Type B pancreatic cell (in vitro differentiated cells): ENCODE measurements around the gene SOD3. TPM values are rescaled to one million over a fixed set of nuclear protein-coding genes. Genes with fewer than 3 reads are reported as not detected.
A peak's percentile ranks its signal among the peaks of the same experiment; 100 is the strongest.

Experiments used
- DNase-seq: peaks from one replicate; pipeline ENCODE4 v3.0.0; 2021; ENCODE audit warnings: mixed read lengths; ENCODE audit not compliant: unreplicated experiment; ENCODE audit errors: extremely low spot score
- H3K27ac Mint-ChIP-seq: 2 replicates; pipeline ENCODE4 v1.8.0; 2021; ENCODE audit warnings: mild to moderate bottlenecking, mixed read lengths
- H3K27me3 Mint-ChIP-seq: 2 replicates; pipeline ENCODE4 v1.8.0; 2021; ENCODE audit warnings: mixed read lengths
- H3K36me3 Mint-ChIP-seq: 2 replicates; pipeline ENCODE4 v1.8.0; 2021; ENCODE audit warnings: mixed read lengths
- H3K4me1 Mint-ChIP-seq: one replicate; pipeline ENCODE4 v1.8.0; 2021; ENCODE audit warnings: mixed read lengths; ENCODE audit not compliant: unreplicated experiment
- H3K4me3 Mint-ChIP-seq: 2 replicates; pipeline ENCODE4 v1.8.0; 2021; ENCODE audit warnings: mild to moderate bottlenecking, mixed read lengths
- H3K9me3 Mint-ChIP-seq: 2 replicates; pipeline ENCODE4 v1.8.0; 2021; ENCODE audit warnings: mixed read lengths
- CTCF ChIP-seq: fragments of 200-600 bp; sonication (generic); conservative IDR thresholded peaks from 2 replicates; pipeline ENCODE4 v1.5.0; 2021; ENCODE audit warnings: antibody characterized with exemption, mild to moderate bottlenecking
- total RNA-seq: library from RNA; stranded (reverse); gene quantifications from 2 replicates; pipeline ENCODE4 v1.2.1, GENCODE V29; 2021; ENCODE audit warnings: low replicate concordance

Gene SOD3
- total RNA-seq, 1 donor from 2014 or later: 5.4 TPM

- H3K27ac Mint-ChIP-seq: no peak overlapping the region
- H3K9me3 Mint-ChIP-seq: peaks cover 7% of the 10 kb centered on the region
- H3K27me3 Mint-ChIP-seq: no peaks in the 10 kb centered on the region
- no peak for DNase-seq
- TF ChIP-seq CTCF: no peak
- H3K4me3 Mint-ChIP-seq: no peak overlapping the region
- H3K36me3 Mint-ChIP-seq: peaks cover 14% of the 10 kb centered on the region
- H3K4me1 Mint-ChIP-seq: peaks cover 33% of the 10 kb centered on the region
These were observed 42.0 kb downstream of the SOD3 start for GRCh38 chr4:24837336-24837735.

DNA sequence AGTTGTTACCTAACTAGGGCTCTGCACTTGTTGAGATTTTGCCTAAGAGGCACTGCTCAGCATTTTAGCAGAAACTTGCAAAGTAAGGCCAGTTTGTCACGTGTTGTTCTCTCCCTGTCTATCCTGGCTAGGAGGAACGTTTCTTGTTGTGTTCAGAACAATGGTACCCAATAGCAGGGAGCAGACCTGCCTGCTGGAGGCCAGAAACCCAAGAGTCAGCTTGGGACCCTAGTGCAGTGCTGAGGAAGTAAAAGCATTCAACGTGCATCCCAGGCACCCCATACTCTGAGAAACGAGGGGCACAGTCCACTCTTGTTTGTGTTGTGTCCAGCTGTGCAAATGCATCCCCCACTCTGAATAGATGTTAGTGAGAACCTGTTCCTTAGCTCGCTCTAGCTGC, 42.4 kb downstream of the SOD3 start:
- no peak overlapping the region for H3K27ac Mint-ChIP-seq
- H3K4me1 Mint-ChIP-seq: peaks cover 33% of the 10 kb centered on the region
- no peak for TF ChIP-seq CTCF
- no peak overlapping the region for H3K4me3 Mint-ChIP-seq
- no peak for DNase-seq
- H3K36me3 Mint-ChIP-seq: peaks cover 14% of the 10 kb centered on the region
- peaks cover 7% of the 10 kb centered on the region for H3K9me3 Mint-ChIP-seq
- no peaks in the 10 kb centered on the region for H3K27me3 Mint-ChIP-seq

GRCh38 chr4:24840362-24840761, 45.0 kb downstream of the SOD3 start:
- peaks cover 7% of the 10 kb centered on the region for H3K9me3 Mint-ChIP-seq
- peak overlapping the region; percentile 50 for H3K4me3 Mint-ChIP-seq
- H3K36me3 Mint-ChIP-seq: peaks cover 10% of the 10 kb centered on the region
- peak overlapping the region; percentile 90 for H3K27ac Mint-ChIP-seq
- no peak for TF ChIP-seq CTCF
- H3K4me1 Mint-ChIP-seq: peaks cover 33% of the 10 kb centered on the region
- no peak for DNase-seq
- no peaks in the 10 kb centered on the region for H3K27me3 Mint-ChIP-seq

- H3K9me3 Mint-ChIP-seq: peaks cover 7% of the 10 kb centered on the region
- peak overlapping the region; percentile 50 for H3K4me3 Mint-ChIP-seq
- no peak for DNase-seq
- no peaks in the 10 kb centered on the region for H3K27me3 Mint-ChIP-seq
- H3K27ac Mint-ChIP-seq: peak overlapping the region; percentile 90
- no peak for TF ChIP-seq CTCF
- peaks cover 10% of the 10 kb centered on the region for H3K36me3 Mint-ChIP-seq
- H3K4me1 Mint-ChIP-seq: peaks cover 33% of the 10 kb centered on the region
These were observed 45.6 kb downstream of the SOD3 start for GRCh38 chr4:24840826-24841543.

GRCh38 chr4:24842356-24842755, 47.0 kb downstream of the SOD3 start:
- no peak overlapping the region for H3K4me3 Mint-ChIP-seq
- H3K4me1 Mint-ChIP-seq: peaks cover 23% of the 10 kb centered on the region
- DNase-seq: no peak
- peaks cover 10% of the 10 kb centered on the region for H3K36me3 Mint-ChIP-seq
- no peaks in the 10 kb centered on the region for H3K27me3 Mint-ChIP-seq
- H3K9me3 Mint-ChIP-seq: peaks cover 7% of the 10 kb centered on the region
- TF ChIP-seq CTCF: no peak
- no peak overlapping the region for H3K27ac Mint-ChIP-seq

- Mint-ChIP-seq H3K27ac (no peak overlapping the region), H3K4me3 (no peak overlapping the region), H3K36me3 (peaks cover 10% of the 10 kb centered on the region), H3K9me3 (peaks cover 7% of the 10 kb centered on the region), H3K27me3 (no peaks in the 10 kb centered on the region), H3K4me1 (peaks cover 20% of the 10 kb centered on the region)
- DNase-seq: no peak
- TF ChIP-seq CTCF: no peak
These were observed 47.7 kb downstream of the SOD3 start for GRCh38 chr4:24843096-24843495.
